Thymus (tissue), 2 donors: ENCODE data around the gene BRD3OS. TPM values are rescaled to one million over a fixed set of nuclear protein-coding genes. Genes with fewer than 3 reads are reported as not detected.

ENCODE experiments used
- polyA plus RNA-seq: library from polyadenylated mRNA; stranded (reverse); fragments of 200-250 nt; gene quantifications from one replicate; pipeline ENCODE4 v1.2.3, GENCODE V29; 2013
- total RNA-seq: library from RNA; stranded (reverse); fragments of 120-200 nt; gene quantifications from one replicate; pipeline ENCODE4 v1.2.4, GENCODE V29; 2013
- donor health status: healthy.

Gene BRD3OS
- total and polyA plus RNA-seq, 2 donors: 9.9 to 12.4 TPM

Other genes starting within 250 kb of the BRD3OS start
- 5.4 TPM for gene VAV2, start 33.2 kb upstream of the BRD3OS start, total RNA-seq
- 9.8 TPM for gene VAV2, start 33.2 kb upstream of the BRD3OS start, polyA plus RNA-seq
- 6.4 TPM for gene BRD3, start 42.5 kb downstream of the BRD3OS start, total RNA-seq
- gene BRD3, start 42.5 kb downstream of the BRD3OS start, polyA plus RNA-seq: 14.5 TPM
- 18.6 TPM for gene WDR5, start 110.6 kb downstream of the BRD3OS start, total RNA-seq
- gene WDR5, start 110.6 kb downstream of the BRD3OS start, polyA plus RNA-seq: 25.9 TPM
- gene RNU6ATAC, start 139.1 kb downstream of the BRD3OS start, total RNA-seq: 127 TPM
- gene RNU6ATAC, start 139.1 kb downstream of the BRD3OS start, polyA plus RNA-seq: not detected